IMR-90 (cell line): Measurements from ENCODE around the gene HS6ST3. TPM values are rescaled to one million over a fixed set of nuclear protein-coding genes. Genes with fewer than 3 reads are reported as not detected.

ENCODE experiments used
- ATAC-seq: fragments of 200-7000 bp; cut with Tn5 transposase; 2 replicates; pipeline ENCODE4 v1.9.1; 2020; ENCODE audit warnings: low read depth, mild to moderate bottlenecking, moderate library complexity
- BruUV-seq: library from RNA; stranded (reverse); fragments of 400-500 nt; replicated peaks from 2 replicates; lab custom pipeline; 2021; lab: Mats Ljungman, UMichigan
- CTCF ChIA-PET: fragments of 300-600 bp; formaldehyde crosslinking; extraction: SDS; loops from one replicate; lab custom pipeline; 2021; ENCODE audit warnings: antibody characterized with exemption; lab: Yijun Ruan, JAX
- POLR2A ChIA-PET: fragments of 300-600 bp; sonication (Branson Sonifier 250); formaldehyde crosslinking; loops from one replicate; lab custom pipeline; 2022; ENCODE audit warnings: antibody characterized with exemption; ENCODE audit not compliant: unreplicated experiment; lab: Charles Lee
- DNase-seq: peaks from one replicate; pipeline ENCODE4 v3.0.0; 2013
- H2AFZ ChIP-seq: replicated peaks from 2 replicates; pipeline ENCODE3; 2013; ENCODE audit warnings: low read length, mild to moderate bottlenecking; ENCODE audit not compliant: poor library complexity
- H2AK5ac ChIP-seq: 2 replicates; pipeline ENCODE4 v1.6.1; 2013; ENCODE audit warnings: low read depth, low read length, inconsistent platforms
- H2AK9ac ChIP-seq: replicated peaks from 2 replicates; pipeline ENCODE3; 2013; ENCODE audit warnings: mild to moderate bottlenecking, low read depth, low read length, moderate library complexity; ENCODE audit not compliant: poor library complexity
- H2BK120ac ChIP-seq: 2 replicates; pipeline ENCODE4 v1.6.1; 2013; ENCODE audit warnings: low read depth, low read length, inconsistent platforms
- H2BK15ac ChIP-seq: 3 replicates; pipeline ENCODE4 v1.6.1; 2013; ENCODE audit warnings: low read depth, low read length, inconsistent platforms
- H2BK20ac ChIP-seq: 2 replicates; pipeline ENCODE4 v1.6.1; 2013; ENCODE audit warnings: low read depth, mild to moderate bottlenecking, inconsistent platforms, low read length, moderate library complexity
- H2BK5ac ChIP-seq: 2 replicates; pipeline ENCODE4 v1.6.1; 2013; ENCODE audit warnings: mild to moderate bottlenecking, low read depth, low read length, inconsistent platforms; ENCODE audit not compliant: poor library complexity, severe bottlenecking
- H3K14ac ChIP-seq: replicated peaks from 2 replicates; pipeline ENCODE4 v1.6.1; 2013; ENCODE audit warnings: low read depth, low read length, inconsistent platforms
- H3K18ac ChIP-seq: 2 replicates; pipeline ENCODE4 v1.6.1; 2013; ENCODE audit warnings: low read depth, low read length, control low read depth
- H3K23ac ChIP-seq: 2 replicates; pipeline ENCODE4 v1.6.1; 2013; ENCODE audit warnings: low read depth, low read length, inconsistent platforms
- H3K27ac ChIP-seq: 2 replicates; pipeline ENCODE4 v1.5.1; 2013; ENCODE audit warnings: mild to moderate bottlenecking, control low read depth, low read length; ENCODE audit not compliant: insufficient read depth
- H3K27me3 ChIP-seq: 2 replicates; pipeline ENCODE4 v1.6.1; 2013; ENCODE audit warnings: low read length; ENCODE audit not compliant: control insufficient read depth, insufficient read depth
- H3K36me3 ChIP-seq: 2 replicates; pipeline ENCODE4 v1.6.1; 2013; ENCODE audit warnings: low read length, mixed read lengths; ENCODE audit not compliant: control insufficient read depth, insufficient read depth
- H3K4ac ChIP-seq: 2 replicates; pipeline ENCODE4 v1.6.1; 2013; ENCODE audit warnings: low read depth, low read length, inconsistent platforms
- H3K4me1 ChIP-seq: 2 replicates; pipeline ENCODE4 v1.6.1; 2013; ENCODE audit warnings: low read length, mixed read lengths; ENCODE audit not compliant: control insufficient read depth, insufficient read depth
- H3K4me2 ChIP-seq: 2 replicates; pipeline ENCODE4 v1.6.1; 2013; ENCODE audit warnings: low read depth, mild to moderate bottlenecking, control low read depth, low read length, moderate library complexity
- H3K4me3 ChIP-seq: 2 replicates; pipeline ENCODE4 v1.5.1; 2013; ENCODE audit warnings: low read depth, mild to moderate bottlenecking, control low read depth, low read length, moderate library complexity; ENCODE audit not compliant: insufficient read depth
- H3K56ac ChIP-seq: 2 replicates; pipeline ENCODE4 v1.6.1; 2013; ENCODE audit warnings: low read length, inconsistent platforms; ENCODE audit not compliant: insufficient read depth; ENCODE audit errors: extremely low read depth
- H3K79me1 ChIP-seq, 2 experiments: 2 replicates each; pipeline ENCODE4 v1.6.1; 2013; ENCODE audit warnings: low read length in 2 of 2, inconsistent platforms in 1 of 2, low read depth in 1 of 2
- H3K9ac ChIP-seq: 2 replicates; pipeline ENCODE4 v1.6.1; 2013; ENCODE audit warnings: low read depth, low read length, control low read depth
- H3K9me1 ChIP-seq: 2 replicates; pipeline ENCODE4 v1.6.1; 2013; ENCODE audit warnings: low read length, inconsistent platforms; ENCODE audit not compliant: insufficient read depth
- H3K9me3 ChIP-seq: 2 replicates; pipeline ENCODE4 v1.6.1; 2013; ENCODE audit warnings: low read length; ENCODE audit not compliant: control insufficient read depth, insufficient read depth
- H4K20me1 ChIP-seq: 2 replicates; pipeline ENCODE4 v1.6.1; 2013; ENCODE audit warnings: low read length, inconsistent platforms; ENCODE audit not compliant: insufficient read depth
- H4K5ac ChIP-seq: 2 replicates; pipeline ENCODE4 v1.6.1; 2013; ENCODE audit warnings: mild to moderate bottlenecking, low read depth, low read length, control low read depth
- H4K8ac ChIP-seq, 2 experiments: 2 replicates each; pipeline ENCODE4 v1.6.1; 2013; ENCODE audit warnings: low read depth in 2 of 2, low read length in 2 of 2, control low read depth in 1 of 2, inconsistent platforms in 1 of 2
- H4K91ac ChIP-seq: 2 replicates; pipeline ENCODE4 v1.6.1; 2013; ENCODE audit warnings: low read depth, low read length, inconsistent platforms; ENCODE audit not compliant: insufficient read depth
- NFE2L2 ChIP-seq: fragments of 150-350 bp; IDR thresholded peaks from 2 replicates; pipeline ENCODE4 v1.6.1; 2016; ENCODE audit warnings: low read depth, mild to moderate bottlenecking, low read length
- RAD21 ChIP-seq: IDR thresholded peaks from 2 replicates; pipeline ENCODE4 v1.6.1; 2012; ENCODE audit warnings: low read length, improper control_type of control experiment
- WGBS, 2 experiments: methylation state at CpG; one replicate each; pipeline versions ENCODE4 v1.1.5 to v1.1.7; 2013; ENCODE audit warnings: missing lambda C conversion rate in 2 of 2; ENCODE audit not compliant: insufficient read length in 1 of 2; ENCODE audit errors: extremely low coverage in 2 of 2; 5-methylcytosine and 5-hydroxymethylcytosine counted together
- dilution Hi-C: fragments of 300-500 bp; cut with HindIII; formaldehyde crosslinking; loops from one replicate; pipeline ENCODE4 v1.14.3; 2018; ENCODE audit warnings: low sequenced_read_pairs; ENCODE audit not compliant: unreplicated experiment
- in situ Hi-C: fragments of 300-500 bp; cut with MboI; formaldehyde crosslinking; loops from 3 replicates; pipeline ENCODE4 v1.14.3; 2019; ENCODE audit warnings: low sequenced_read_pairs, inconsistent platforms, mixed read lengths
- intact Hi-C: fragments of 100-400 bp; cut with micrococcal nuclease; formaldehyde crosslinking; loops from 2 replicates; pipeline ENCODE4 v1.10.0; 2022
- polyA plus RNA-seq, 3 experiments: library from polyadenylated mRNA; depleted of rRNA; stranded (reverse); fragments of >200 nt; gene quantifications; 2 replicates each; pipeline ENCODE4 v1.2.3, GENCODE V29; 2012; ENCODE audit warnings: low replicate concordance in 1 of 3
- total RNA-seq: library from RNA; depleted of rRNA; stranded (reverse); fragments of >200 nt; gene quantifications from 2 replicates; pipeline ENCODE4 v1.2.3, GENCODE V29; 2012

Gene HS6ST3
- total and polyA plus RNA-seq, 2 of the 4 experiments (the other 2 are of a cell fraction) = not detected

GRCh38 chr13:96850538-96851145 lies 760.7 kb downstream of the HS6ST3 start:
- Histone ChIP-seq H3K4me2 (no peak overlapping the region), H2AFZ (no peak overlapping the region), H2BK15ac (no peak overlapping the region), H3K56ac (no peak overlapping the region), H3K4ac (no peak overlapping the region), H2AK5ac (no peak overlapping the region), H2AK9ac (no peak overlapping the region), H3K9ac (no peak overlapping the region), H3K36me3 (no peaks in the 10 kb centered on the region), H3K27me3 (no peaks in the 10 kb centered on the region), H3K23ac (no peak overlapping the region), H4K20me1 (no peaks in the 10 kb centered on the region), H3K27ac (no peak overlapping the region), H4K8ac (no peak overlapping the region), H2BK120ac (no peak overlapping the region), H2BK5ac (no peak overlapping the region), H3K9me3 (no peaks in the 10 kb centered on the region), H3K9me1 (no peaks in the 10 kb centered on the region), H3K79me1 (no peaks in the 10 kb centered on the region), H4K5ac (no peak overlapping the region), H2BK20ac (no peak overlapping the region), H3K4me1 (no peaks in the 10 kb centered on the region), H3K18ac (no peak overlapping the region), H3K4me3 (no peak overlapping the region), H3K14ac (no peak overlapping the region), H4K91ac (no peak overlapping the region)
- 20% methylated on average over 1 of the region's 10 CpGs; no CpG with 5 or more reads in 1 of the 2 experiments for WGBS, 2 experiments
- POLR2A ChIA-PET = no interaction called here
- CTCF ChIA-PET = no interaction called here
- no TSS peak for BruUV-seq
- dilution Hi-C loops = no loop called here
- DNase-seq (no peak), ATAC-seq (no peak)
- intact Hi-C loops = no loop called here
- TF ChIP-seq NFE2L2 (no peak), RAD21 (no peak)
- in situ Hi-C loops = no loop called here
